ENCODE data around the gene CUX1. TPM values are rescaled to one million over a fixed set of nuclear protein-coding genes. Genes with fewer than 3 reads are reported as not detected.
"Not testable (repeated sequence)": the region's sequence is repeated elsewhere in the genome, so short reads cannot be mapped to it uniquely, and the experiment has no call there.

The CUX1 gene
- total RNA-seq, 1 experiment from 2014 or later, result 92.4 TPM

DNA sequence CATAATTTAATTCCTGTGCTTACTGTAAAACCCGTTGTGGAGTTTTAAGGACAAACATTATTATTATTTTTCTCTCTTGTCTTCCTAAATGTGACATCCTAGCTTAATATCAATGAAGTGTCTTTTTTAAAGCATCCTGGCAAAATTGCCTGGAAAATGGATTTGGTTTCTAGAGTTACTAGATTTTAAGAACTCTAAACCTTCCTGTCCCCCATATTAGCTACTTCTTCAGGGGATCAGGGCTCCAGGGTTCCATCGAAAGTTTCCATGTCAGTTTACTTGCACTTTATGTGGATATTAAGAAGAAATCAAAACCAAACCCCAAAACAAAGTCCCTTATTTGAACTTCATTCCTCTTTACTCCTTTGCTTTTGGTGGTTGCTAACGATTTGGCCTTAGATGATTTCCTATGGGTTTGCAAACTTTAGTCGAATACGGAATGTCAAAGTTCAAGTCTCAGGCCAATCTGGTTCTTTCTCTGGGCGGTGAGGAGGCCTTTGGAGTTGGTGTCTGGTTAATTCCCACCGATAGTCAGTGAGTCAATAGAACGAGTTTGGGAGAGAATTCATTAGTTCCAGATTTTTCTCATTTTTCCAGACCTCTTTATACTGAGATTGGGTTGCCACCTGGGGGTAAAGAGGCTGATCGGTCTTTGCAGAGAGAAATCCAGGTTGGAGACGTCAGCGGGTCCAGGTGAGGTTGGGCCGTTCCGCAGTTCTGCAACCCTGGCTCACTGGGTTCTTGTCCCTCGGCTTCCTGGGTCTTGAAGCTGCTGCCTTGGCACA, 1.1 kb downstream of the CUX1 start:
- Histone ChIP-seq H3K4me2 (ENCODE audit: low read depth, low read length, poor library complexity, severe bottlenecking) (peak overlapping the region; percentile 86), H3K9me2 (replicated peaks; ENCODE audit: insufficient read depth, low read length) (no peaks in the 10 kb centered on the region), H3K9ac (ENCODE audit: low read length) (peak overlapping the region; percentile 98), H4K20me1 (ENCODE audit: insufficient read depth, low read depth, low read length) (no peaks in the 10 kb centered on the region), H3K79me2 (ENCODE audit: low read length) (peaks cover 63% of the 10 kb centered on the region), H3K9me3 (ENCODE audit: low read length) (no peaks in the 10 kb centered on the region), H2AFZ (ENCODE audit: low read length) (no peak overlapping the region), H3K27me3 (ENCODE audit: low read length) (no peaks in the 10 kb centered on the region), H3K27ac (ENCODE audit: low read length) (peak overlapping the region; percentile 97), H3K36me3 (ENCODE audit: insufficient read depth, low read length) (0 out of 2 replicates have a peak, but pooled peaks cover 5% of the 10 kb centered on the region), H3K4me3 (ENCODE audit: low read length) (peak overlapping the region; percentile 83), H3K4me1 (ENCODE audit: low read length) (peaks cover 73% of the 10 kb centered on the region)
- DNase-seq, result peak; percentile 68

DNA sequence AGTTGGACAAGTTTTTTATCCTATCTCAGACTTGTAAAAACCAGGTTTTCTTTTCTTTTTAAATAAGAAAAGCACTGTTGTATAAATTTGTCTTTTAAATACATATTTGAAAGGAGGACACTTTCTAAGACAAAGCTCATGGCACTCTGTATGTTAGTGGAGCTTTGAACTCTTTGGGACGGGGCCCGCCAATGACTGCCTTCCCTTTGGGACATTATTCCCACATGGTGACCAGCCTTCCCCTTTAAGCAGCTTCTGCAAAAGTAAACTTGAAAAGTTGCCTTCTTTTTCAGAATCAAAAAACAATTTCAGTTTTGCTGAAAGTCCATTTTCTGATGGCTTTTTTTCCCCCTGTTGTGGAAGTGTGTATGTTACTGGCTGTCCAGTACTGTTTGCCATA, 1.8 kb downstream of the CUX1 start:
- Histone ChIP-seq H3K9me2 (replicated peaks; ENCODE audit: insufficient read depth, low read length) (no peaks in the 10 kb centered on the region), H3K9me3 (ENCODE audit: low read length) (no peaks in the 10 kb centered on the region), H4K20me1 (ENCODE audit: insufficient read depth, low read depth, low read length) (no peaks in the 10 kb centered on the region), H2AFZ (ENCODE audit: low read length) (no peak overlapping the region), H3K9ac (ENCODE audit: low read length) (peak overlapping the region; percentile 98), H3K79me2 (ENCODE audit: low read length) (peaks cover 70% of the 10 kb centered on the region), H3K4me1 (ENCODE audit: low read length) (peaks cover 76% of the 10 kb centered on the region), H3K36me3 (ENCODE audit: insufficient read depth, low read length) (0 out of 2 replicates have a peak, but pooled peaks cover 5% of the 10 kb centered on the region), H3K27ac (ENCODE audit: low read length) (peak overlapping the region; percentile 97), H3K27me3 (ENCODE audit: low read length) (no peaks in the 10 kb centered on the region), H3K4me2 (ENCODE audit: low read depth, low read length, poor library complexity, severe bottlenecking) (peak overlapping the region; percentile 86), H3K4me3 (ENCODE audit: low read length) (peak overlapping the region; percentile 83)
- DNase-seq, result peak; percentile 56

DNA sequence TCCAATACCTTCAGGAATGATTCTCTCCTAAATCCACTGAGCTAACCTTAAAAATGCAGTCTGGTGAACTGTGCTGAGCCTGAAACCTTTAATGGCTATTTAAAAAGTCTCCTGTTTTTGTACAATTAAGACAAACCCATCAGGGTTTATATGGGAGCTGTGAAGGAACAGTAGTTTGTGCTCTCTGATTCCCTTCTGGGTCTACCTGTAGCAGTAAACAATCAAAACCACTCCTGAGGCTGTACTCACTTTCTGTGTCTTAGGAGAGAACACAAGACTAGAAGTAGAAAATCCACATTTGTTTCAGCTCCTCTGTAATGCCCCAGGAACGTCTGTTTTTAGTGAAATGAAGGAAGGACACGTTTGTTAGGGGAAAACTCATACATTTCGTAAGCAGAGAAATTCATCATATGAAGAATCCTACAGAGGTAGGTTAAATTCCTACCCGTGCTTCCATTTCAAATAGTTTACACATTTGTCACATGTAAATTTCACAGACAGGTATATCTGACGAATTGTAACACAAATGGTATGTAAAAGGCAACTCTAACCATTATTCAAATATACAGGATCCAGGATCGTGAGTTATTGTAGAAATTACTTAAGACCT, 2.6 kb downstream of the CUX1 start:
- peak overlapping the region; percentile 97 for H3K27ac ChIP-seq (ENCODE audit: low read length)
- peaks cover 79% of the 10 kb centered on the region for H3K79me2 ChIP-seq (ENCODE audit: low read length)
- H3K4me2 ChIP-seq (ENCODE audit: low read depth, low read length, poor library complexity, severe bottlenecking), result peak overlapping the region; percentile 86
- peak; percentile 75 for DNase-seq
- peak overlapping the region; percentile 98 for H3K9ac ChIP-seq (ENCODE audit: low read length)
- no peaks in the 10 kb centered on the region for H4K20me1 ChIP-seq (ENCODE audit: insufficient read depth, low read depth, low read length)
- peak overlapping the region; percentile 83 for H3K4me3 ChIP-seq (ENCODE audit: low read length)
- H3K4me1 ChIP-seq (ENCODE audit: low read length), result peaks cover 76% of the 10 kb centered on the region
- no peaks in the 10 kb centered on the region for H3K27me3 ChIP-seq (ENCODE audit: low read length)
- no peak overlapping the region for H2AFZ ChIP-seq (ENCODE audit: low read length)
- no peaks in the 10 kb centered on the region for H3K9me3 ChIP-seq (ENCODE audit: low read length)
- 0 out of 2 replicates have a peak, but pooled peaks cover 5% of the 10 kb centered on the region for H3K36me3 ChIP-seq (ENCODE audit: insufficient read depth, low read length)
- H3K9me2 ChIP-seq (replicated peaks; ENCODE audit: insufficient read depth, low read length), result no peaks in the 10 kb centered on the region

DNA sequence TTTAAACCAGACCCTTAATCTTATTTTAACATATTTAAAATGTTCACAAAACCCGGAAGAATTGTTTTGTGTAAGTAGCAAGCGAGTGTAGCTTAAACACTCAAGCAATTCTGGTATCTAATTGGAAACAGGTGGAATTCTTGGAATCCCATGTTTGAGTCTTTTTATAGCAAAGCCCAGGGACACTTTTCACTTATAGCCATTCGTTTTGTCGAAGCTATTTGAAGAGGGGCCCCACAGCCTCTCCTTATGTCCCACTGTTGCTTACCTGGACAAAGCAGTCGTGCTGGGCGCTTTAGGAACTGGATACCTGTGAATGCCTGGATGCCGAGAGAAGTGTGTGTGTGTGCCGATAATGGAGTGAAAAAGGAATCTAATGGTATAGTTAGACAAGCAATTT, 3.3 kb downstream of the CUX1 start:
- Histone ChIP-seq H3K9me2 (replicated peaks; ENCODE audit: insufficient read depth, low read length) (no peaks in the 10 kb centered on the region), H3K9ac (ENCODE audit: low read length) (peak overlapping the region; percentile 98), H3K4me3 (ENCODE audit: low read length) (peak overlapping the region; percentile 83), H3K9me3 (ENCODE audit: low read length) (no peaks in the 10 kb centered on the region), H2AFZ (ENCODE audit: low read length) (no peak overlapping the region), H3K27ac (ENCODE audit: low read length) (peak overlapping the region; percentile 97), H3K4me2 (ENCODE audit: low read depth, low read length, poor library complexity, severe bottlenecking) (peak overlapping the region; percentile 86), H3K36me3 (ENCODE audit: insufficient read depth, low read length) (0 out of 2 replicates have a peak, but pooled peaks cover 5% of the 10 kb centered on the region), H3K27me3 (ENCODE audit: low read length) (no peaks in the 10 kb centered on the region), H4K20me1 (ENCODE audit: insufficient read depth, low read depth, low read length) (no peaks in the 10 kb centered on the region), H3K4me1 (ENCODE audit: low read length) (peaks cover 79% of the 10 kb centered on the region), H3K79me2 (ENCODE audit: low read length) (peaks cover 86% of the 10 kb centered on the region)
- peak; percentile 47 for DNase-seq

DNA sequence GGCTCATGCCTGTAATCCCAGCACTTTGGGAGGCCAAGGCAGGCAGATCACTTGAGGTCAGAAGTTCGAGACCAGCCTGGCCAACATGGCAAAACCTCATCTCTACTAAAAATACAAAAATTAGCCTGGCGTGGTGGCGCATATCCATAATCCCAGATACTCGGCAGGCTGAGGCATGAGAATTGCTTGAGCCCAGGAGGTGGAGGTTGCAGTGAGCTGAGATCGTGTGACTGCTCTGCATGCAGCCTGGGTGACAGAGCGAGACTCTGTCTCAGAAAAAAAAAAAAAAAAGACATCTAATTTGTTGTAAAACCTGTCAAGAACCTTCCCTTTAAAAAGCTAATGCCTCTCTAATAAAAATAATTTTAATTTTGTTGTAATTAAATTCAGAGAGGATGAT, 5.2 kb downstream of the CUX1 start:
- peak overlapping the region; percentile 58 for H3K9ac ChIP-seq (ENCODE audit: low read length)
- H3K4me2 ChIP-seq (ENCODE audit: low read depth, low read length, poor library complexity, severe bottlenecking), result peak overlapping the region; percentile 57
- DNase-seq; H3K9me2 ChIP-seq (replicated peaks; ENCODE audit: insufficient read depth, low read length); H3K36me3 ChIP-seq (ENCODE audit: insufficient read depth, low read length); H3K4me3 ChIP-seq (ENCODE audit: low read length); H4K20me1 ChIP-seq (ENCODE audit: insufficient read depth, low read depth, low read length); H3K27me3 ChIP-seq (ENCODE audit: low read length); H3K9me3 ChIP-seq (ENCODE audit: low read length); H2AFZ ChIP-seq (ENCODE audit: low read length): not testable (repeated sequence)
- H3K27ac ChIP-seq (ENCODE audit: low read length), result peak overlapping the region; percentile 97
- peaks cover 98% of the 10 kb centered on the region for H3K4me1 ChIP-seq (ENCODE audit: low read length)
- H3K79me2 ChIP-seq (ENCODE audit: low read length), result peaks cover 98% of the 10 kb centered on the region

DNA sequence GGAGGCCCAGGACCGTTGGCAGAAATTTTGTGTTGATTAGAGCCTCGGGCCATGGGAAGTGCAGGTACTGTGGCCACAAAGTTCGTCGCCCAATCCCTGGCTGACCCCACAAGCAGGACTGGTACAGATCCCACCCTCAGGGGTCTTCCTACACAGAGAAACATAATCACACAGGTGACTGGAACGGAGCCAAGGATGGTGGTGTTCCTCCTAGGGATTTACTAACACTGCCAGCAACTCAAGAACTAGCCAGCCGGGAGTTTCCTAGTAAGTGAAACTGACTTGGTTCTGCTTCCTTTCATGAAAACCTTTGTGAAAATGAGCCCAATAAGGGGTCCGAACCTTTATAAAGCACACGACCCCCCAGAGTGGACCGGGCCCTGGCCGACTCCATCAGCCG, 5.7 kb downstream of the CUX1 start:
- no peaks in the 10 kb centered on the region for H3K9me3 ChIP-seq (ENCODE audit: low read length)
- no peaks in the 10 kb centered on the region for H4K20me1 ChIP-seq (ENCODE audit: insufficient read depth, low read depth, low read length)
- H3K27me3 ChIP-seq (ENCODE audit: low read length), result no peaks in the 10 kb centered on the region
- H3K79me2 ChIP-seq (ENCODE audit: low read length), result peaks cover 98% of the 10 kb centered on the region
- no peak overlapping the region for H2AFZ ChIP-seq (ENCODE audit: low read length)
- peaks cover 5% of the 10 kb centered on the region; the same call in 1 of the 2 replicates for H3K36me3 ChIP-seq (ENCODE audit: insufficient read depth, low read length)
- no peak overlapping the region for H3K4me3 ChIP-seq (ENCODE audit: low read length)
- H3K27ac ChIP-seq (ENCODE audit: low read length), result peak overlapping the region; percentile 97
- peaks cover 98% of the 10 kb centered on the region for H3K4me1 ChIP-seq (ENCODE audit: low read length)
- H3K9ac ChIP-seq (ENCODE audit: low read length), result peak overlapping the region; percentile 58
- no peaks in the 10 kb centered on the region for H3K9me2 ChIP-seq (replicated peaks; ENCODE audit: insufficient read depth, low read length)
- peak overlapping the region; percentile 57 for H3K4me2 ChIP-seq (ENCODE audit: low read depth, low read length, poor library complexity, severe bottlenecking)
- DNase-seq, result no peak

DNA sequence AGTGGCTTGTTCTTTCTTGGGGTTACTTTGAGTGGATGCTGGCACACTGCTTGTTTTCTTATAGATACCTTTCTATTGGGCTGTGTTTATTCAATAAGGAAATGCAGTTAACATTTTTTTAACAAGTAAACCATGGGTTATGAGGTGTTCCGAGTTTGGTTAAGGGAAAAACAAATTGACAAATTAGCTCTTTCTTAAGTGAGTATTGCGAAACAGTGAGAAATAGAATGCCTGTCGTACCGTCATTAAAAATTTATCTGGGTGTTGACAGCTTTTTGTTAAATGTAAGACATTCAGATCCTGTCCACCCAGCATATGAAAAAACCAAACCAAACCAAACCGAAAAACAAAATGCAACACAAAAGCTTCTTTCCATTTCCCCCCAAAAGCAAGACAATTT, 6.2 kb downstream of the CUX1 start:
- H4K20me1 ChIP-seq (ENCODE audit: insufficient read depth, low read depth, low read length), result no peaks in the 10 kb centered on the region

DNA sequence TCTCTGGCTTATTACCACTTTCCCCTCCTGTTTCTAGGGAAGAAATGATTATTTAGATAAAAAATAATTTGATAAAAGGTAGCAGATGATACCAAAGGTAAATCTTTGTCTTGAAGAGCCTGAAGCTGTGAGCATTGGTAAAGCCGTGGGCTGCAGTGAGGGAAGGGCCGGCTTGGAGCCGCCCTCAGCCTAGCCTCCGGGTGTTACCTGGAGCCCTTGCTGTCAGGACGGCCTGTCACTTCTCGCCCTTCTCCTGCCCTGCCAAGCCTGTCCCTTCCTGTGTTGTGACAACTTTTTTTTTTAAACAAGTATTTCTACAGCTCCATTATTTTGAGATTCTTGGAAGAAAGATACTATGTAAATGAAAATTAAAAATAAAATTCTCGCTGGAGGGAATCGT, 7.0 kb downstream of the CUX1 start:
- H3K79me2 ChIP-seq (ENCODE audit: low read length), result peaks cover 98% of the 10 kb centered on the region
- no peak overlapping the region for H2AFZ ChIP-seq (ENCODE audit: low read length)
- H3K27ac ChIP-seq (ENCODE audit: low read length), result peak overlapping the region; percentile 97
- no peaks in the 10 kb centered on the region for H4K20me1 ChIP-seq (ENCODE audit: insufficient read depth, low read depth, low read length)
- H3K9me3 ChIP-seq (ENCODE audit: low read length), result no peaks in the 10 kb centered on the region
- H3K9ac ChIP-seq (ENCODE audit: low read length), result peak overlapping the region; percentile 30
- H3K27me3 ChIP-seq (ENCODE audit: low read length), result no peaks in the 10 kb centered on the region
- H3K4me2 ChIP-seq (ENCODE audit: low read depth, low read length, poor library complexity, severe bottlenecking), result peak overlapping the region; percentile 73
- H3K36me3 ChIP-seq (ENCODE audit: insufficient read depth, low read length), result peaks cover 9% of the 10 kb centered on the region; the same call in 1 of the 2 replicates
- no peak for DNase-seq
- H3K9me2 ChIP-seq (replicated peaks; ENCODE audit: insufficient read depth, low read length), result no peaks in the 10 kb centered on the region
- peaks cover 96% of the 10 kb centered on the region for H3K4me1 ChIP-seq (ENCODE audit: low read length)
- no peak overlapping the region for H3K4me3 ChIP-seq (ENCODE audit: low read length)

More for the DNA sequence above, 6.2 kb downstream of the CUX1 start:
- Histone ChIP-seq H3K27me3 (ENCODE audit: low read length) (no peaks in the 10 kb centered on the region), H3K9me2 (replicated peaks; ENCODE audit: insufficient read depth, low read length) (no peaks in the 10 kb centered on the region), H3K9me3 (ENCODE audit: low read length) (no peaks in the 10 kb centered on the region), H3K27ac (ENCODE audit: low read length) (peak overlapping the region; percentile 97), H2AFZ (ENCODE audit: low read length) (no peak overlapping the region), H3K9ac (ENCODE audit: low read length) (peak overlapping the region; percentile 58), H3K79me2 (ENCODE audit: low read length) (peaks cover 98% of the 10 kb centered on the region), H3K4me3 (ENCODE audit: low read length) (no peak overlapping the region), H3K4me2 (ENCODE audit: low read depth, low read length, poor library complexity, severe bottlenecking) (peak overlapping the region; percentile 57), H3K36me3 (ENCODE audit: insufficient read depth, low read length) (peaks cover 5% of the 10 kb centered on the region; the same call in 1 of the 2 replicates), H3K4me1 (ENCODE audit: low read length) (peaks cover 98% of the 10 kb centered on the region)
- no peak for DNase-seq

Measured in Karpas-422 (cell line).